Glomerular endothelial cell (primary cell): ENCODE data around the gene NAP1L1. TPM values are rescaled to one million over a fixed set of nuclear protein-coding genes. Genes with fewer than 3 reads are reported as not detected.

Experiments
- DNase-seq: peaks from one replicate; pipeline ENCODE4 v3.0.0-alpha.2; 2011; ENCODE audit warnings: low read depth, low spot score; ENCODE audit errors: extremely low read depth
- total RNA-seq: library from RNA; depleted of rRNA; stranded (reverse); fragments of >200 nt; gene quantifications from 2 replicates; pipeline ENCODE4 v1.2.3, GENCODE V29; 2015

The NAP1L1 gene
- total RNA-seq, 1 donor from 2014 or later = 316 TPM

DNA sequence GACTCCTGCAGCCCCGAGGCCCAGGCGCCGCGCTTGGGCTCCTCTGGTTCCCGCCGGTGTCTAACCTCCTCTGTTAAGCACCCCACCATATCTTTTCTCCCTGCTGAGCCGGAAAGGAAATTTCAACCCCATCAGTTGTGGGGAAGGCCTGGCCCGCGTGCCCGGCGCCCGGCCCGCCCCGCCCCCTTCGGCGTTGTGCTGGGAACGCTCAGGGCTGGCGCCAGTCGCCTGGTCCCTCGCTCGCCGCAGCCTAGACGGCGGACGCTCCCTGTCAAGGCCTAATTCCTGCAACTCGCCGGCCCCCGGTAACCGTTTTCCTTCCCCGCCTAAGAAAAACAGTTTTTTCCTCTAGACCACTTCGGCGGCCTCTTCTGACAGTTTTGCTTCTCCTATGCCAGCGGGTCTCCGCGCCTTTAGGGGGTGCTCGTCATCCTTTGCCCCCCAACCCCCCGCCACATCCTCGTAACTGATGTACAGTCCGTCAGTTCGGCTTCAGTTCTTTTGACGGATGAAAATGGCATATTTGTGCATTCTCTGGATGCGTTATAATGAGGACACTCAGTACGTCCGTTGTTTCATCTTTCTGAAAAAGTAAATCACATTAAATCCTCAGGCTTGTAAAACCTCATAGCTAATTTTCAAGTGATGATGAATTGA is 506 bp upstream of the NAP1L1 start:
- DNase-seq = no peak

DNA sequence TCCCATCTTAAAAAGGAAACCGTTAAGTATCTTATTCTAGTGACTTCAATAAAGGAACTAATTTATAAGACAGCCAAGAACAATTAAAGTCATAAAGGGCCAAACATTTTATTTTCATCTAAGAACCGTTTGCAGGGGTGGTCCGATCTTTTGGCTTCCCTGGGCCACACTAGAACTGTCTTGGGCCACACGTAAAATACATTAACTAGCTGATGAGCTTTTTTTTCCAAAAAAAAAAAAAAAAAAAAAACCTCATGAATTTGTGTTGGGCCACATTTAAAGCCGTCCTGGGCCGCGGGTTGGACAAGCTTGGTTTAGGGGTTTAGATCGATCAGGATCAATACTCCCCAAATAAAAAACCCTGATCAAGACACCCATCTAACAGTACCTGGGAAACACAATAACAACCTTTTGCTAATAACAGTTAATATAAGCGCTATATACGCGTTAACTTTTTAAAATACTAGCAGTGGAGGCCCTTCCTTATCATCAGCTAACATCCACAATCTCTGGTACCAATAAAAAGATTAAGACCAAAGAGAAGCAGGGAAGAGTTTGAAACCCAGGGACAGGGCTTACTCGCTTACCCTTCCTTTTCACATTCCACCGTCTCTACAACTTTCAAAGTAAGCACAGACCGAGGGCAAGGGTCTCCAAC is 1.1 kb downstream of the NAP1L1 start:
- no peak for DNase-seq

GRCh38 chr12:76081909-76082308 is 2.6 kb downstream of the NAP1L1 start:
- DNase-seq = no peak

GRCh38 chr12:76080729-76081415 is 3.6 kb downstream of the NAP1L1 start:
- no peak for DNase-seq

DNA sequence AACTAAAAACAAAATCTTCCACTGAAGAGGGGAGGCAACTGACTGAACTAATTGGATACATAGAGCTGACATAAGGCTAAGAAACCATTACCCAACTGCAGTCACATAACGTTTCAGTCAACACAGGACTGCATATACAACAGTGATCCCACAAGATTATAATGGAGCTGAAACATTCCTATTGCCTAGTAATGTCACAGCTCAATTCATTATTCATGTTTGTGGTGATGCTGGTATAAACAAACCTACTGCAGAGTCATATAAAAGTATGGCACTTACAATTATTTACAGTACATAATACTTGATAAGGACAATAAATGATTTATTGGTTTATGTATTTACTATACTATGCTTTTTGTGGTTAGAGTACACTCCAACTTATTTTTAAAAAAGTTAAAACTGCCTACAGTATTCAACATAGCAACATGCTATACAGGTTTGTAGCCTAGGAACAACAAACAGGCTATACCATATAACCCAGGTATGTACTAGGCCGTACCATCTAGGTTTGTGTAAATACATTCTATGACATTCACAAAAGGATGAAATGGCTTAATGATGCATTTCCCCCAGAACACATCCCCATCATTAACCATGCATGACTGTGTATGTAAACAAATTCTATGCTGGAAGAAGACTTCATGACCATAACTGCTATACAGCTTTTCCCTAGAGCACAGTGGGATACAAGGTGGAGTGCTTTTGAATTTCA is 4.3 kb downstream of the NAP1L1 start:
- DNase-seq = no peak

GRCh38 chr12:76078748-76079147 is 5.7 kb downstream of the NAP1L1 start:
- DNase-seq = no peak

DNA sequence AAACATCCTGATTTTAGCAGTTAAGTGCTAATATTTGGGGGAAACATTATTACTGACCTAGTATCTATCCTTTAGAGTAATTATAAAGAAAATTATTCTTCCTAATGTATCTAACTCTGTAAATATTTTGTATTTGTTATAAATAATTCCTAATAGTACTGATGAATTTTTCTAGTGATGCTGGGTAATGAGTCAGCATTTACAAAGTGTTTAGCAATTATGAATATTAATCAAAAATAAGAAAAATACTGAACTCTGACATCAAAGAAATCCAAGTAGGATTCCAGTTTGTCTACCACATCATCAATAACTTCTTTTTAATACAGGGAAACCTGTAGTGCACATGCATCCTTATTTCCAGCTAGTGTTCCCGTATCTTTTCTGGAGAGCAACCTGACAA is 9.0 kb downstream of the NAP1L1 start:
- no peak for DNase-seq

- DNase-seq = no peak
Measured at GRCh38 chr12:76074701-76075336, 9.7 kb downstream of the NAP1L1 start.

DNA sequence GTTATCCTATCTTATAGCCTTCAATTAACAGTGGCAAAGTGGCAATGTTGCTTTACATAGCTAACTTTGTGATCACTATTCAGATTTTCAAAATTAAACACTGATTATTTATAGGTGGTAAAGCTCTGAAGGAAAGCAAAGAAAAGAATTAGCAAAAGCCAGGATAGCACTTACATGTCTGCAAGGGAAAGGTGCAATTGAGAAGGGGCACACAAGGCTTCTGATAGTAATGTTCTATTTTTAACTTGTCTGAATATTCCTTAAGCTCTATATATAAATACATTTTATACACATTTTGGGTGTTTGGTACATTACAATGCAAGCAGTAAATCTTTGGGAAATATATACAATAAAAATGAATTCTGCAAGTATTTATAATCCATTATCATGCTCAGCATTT is 10.9 kb downstream of the NAP1L1 start:
- no peak for DNase-seq

- no peak for DNase-seq
Measured at GRCh38 chr12:76072568-76072967, 11.9 kb downstream of the NAP1L1 start.

- no peak for DNase-seq
Measured at GRCh38 chr12:76069339-76069738, 15.1 kb downstream of the NAP1L1 start.

GRCh38 chr12:76065917-76066316 is 18.6 kb downstream of the NAP1L1 start:
- DNase-seq = no peak

DNA sequence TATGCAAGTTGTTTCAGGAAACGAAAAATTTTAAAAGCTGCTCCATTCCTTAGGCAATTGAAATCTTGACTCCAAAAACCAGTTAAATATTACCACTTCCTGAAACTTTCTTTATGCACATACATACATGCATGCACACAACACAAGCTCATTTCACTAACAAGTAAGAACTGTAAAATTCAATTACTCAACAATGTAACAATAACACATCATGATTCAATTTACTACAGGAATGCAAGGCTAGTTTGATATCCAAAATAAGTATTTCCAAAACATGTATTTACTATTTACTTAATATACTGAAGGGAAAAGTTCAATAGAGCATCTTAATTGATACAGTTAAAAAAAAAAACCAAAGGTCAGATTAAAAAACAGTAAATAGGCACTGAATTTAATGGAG is 19.6 kb downstream of the NAP1L1 start:
- DNase-seq = no peak

DNA sequence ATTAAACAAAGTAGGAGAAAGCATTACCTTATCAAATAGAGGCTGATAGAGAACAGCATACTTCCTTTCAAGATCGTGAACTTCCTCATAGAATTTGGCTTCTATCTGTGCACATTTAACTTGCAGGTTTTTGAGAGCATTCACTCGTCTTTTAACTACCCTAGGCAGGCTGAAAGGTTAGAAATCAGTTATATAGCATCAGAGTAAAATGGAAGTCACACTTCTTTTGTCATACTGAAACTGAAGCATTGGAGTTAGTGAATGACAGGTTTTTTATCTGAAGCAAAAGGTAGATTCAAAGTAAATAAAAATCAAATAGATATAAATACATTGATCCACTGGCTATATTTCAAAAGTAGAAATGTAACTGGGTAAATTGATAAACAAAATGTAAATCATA is 24.4 kb downstream of the NAP1L1 start:
- DNase-seq = no peak

GRCh38 chr12:76057326-76057725 is 27.2 kb downstream of the NAP1L1 start:
- DNase-seq = no peak

DNA sequence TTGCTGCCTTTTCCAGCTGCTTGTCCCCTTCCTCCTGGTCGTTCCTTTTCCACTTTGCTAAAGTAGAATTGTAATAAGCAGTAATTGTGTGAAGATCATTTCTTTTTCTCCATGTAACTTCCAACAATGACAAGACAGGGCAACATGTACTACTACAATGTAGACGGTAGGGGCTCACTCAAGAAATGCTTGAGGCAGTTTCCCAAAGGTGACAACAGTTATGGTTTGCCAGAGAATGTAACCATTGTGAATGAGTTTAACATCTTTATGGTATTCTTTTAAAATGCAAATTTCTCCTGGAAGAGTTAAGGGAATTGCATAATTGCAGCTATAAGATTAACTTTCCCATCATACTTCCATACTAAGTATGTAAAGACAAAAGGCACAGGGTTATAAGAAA is 29.1 kb downstream of the NAP1L1 start:
- no peak for DNase-seq

DNA sequence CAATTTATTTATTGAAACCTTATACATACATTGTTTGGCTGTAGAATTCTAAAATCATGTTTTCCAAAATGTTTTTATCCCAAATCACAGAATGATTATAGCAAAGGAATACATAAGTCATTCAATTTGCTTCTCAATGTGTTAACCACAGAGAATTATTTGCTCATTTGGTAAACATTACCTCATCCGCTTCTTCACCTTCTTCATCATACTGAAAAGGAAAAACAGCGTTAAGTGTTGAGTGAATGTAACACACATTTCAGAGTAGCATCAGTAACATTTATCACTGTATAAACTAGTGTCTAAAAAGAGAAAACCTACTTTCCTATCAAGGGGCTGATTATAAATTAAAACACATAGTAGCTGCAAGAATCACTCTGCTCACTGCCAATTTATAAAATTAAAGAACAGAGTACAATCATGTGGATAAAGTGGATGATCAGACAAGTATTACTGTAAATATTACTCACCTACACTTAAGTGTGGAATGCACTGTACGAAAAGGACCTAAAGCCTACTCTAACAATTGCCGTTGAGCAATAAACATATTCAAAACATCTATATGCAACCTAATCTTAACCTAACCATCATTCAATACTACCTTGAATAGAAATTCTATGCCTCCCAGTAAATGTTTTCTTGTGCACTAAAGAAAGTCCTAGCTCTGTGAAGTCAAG is 34.8 kb downstream of the NAP1L1 start:
- no peak for DNase-seq

GRCh38 chr12:76047742-76048141 is 36.7 kb downstream of the NAP1L1 start:
- no peak for DNase-seq

DNA sequence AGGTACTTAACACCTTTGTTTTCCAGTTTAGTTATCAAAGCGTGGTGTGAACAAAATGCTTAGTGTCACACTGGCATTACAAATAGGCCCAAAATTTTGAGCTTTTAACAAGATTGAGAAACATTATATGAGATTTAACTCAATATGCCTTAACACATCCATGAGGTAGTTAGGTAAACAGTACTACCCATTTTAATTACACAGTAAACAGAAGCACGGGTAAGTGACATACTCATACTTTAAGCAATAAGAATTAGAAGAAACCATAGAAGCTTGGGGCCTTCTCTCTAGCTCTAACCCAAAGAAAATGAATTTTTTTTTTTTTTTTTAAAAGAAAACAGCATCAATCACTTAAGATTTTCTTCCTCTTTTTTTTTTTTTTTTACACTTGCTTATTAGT is 37.4 kb downstream of the NAP1L1 start:
- no peak for DNase-seq

DNA sequence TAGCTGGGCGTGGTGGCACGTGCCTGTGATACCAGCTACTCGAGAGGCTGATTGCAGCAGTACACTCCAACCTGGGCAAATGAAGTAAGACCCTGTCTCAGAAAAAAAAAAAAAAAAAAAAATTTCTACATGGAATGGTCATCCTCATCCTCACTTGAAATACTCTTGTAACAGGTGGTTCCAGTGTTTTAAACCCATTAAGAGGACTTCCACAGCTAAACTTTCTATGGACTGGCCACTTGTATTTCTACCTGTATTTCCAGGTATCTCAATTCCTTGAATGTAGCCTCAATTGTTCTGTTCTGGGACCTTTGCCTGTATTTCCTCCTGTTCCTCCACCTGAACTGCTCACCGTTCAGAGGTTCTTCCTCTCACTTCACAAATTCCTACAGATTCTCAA is 41.1 kb downstream of the NAP1L1 start:
- no peak for DNase-seq

DNA sequence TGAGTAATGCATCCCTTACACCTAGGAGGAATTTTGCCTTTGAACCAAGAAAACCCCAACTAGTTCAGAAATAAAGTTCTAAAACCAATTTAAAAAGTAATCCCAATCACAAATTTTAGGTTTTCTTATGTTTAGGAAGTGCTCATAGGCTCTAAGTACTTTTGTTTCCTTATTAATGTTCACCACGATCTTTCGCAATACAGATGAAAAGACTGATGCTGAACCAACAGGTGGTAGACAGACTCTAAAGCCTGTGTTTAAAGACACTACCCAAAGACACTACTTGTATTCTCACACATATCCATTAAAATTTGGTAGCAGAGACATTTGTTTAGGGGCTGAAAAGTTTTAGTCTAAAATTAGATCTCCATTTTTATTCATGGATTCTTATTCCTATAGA is 42.3 kb downstream of the NAP1L1 start:
- no peak for DNase-seq
